Prostate gland (tissue), 2 donors: ENCODE measurements around the gene TUBB. TPM values are rescaled to one million over a fixed set of nuclear protein-coding genes. Genes with fewer than 3 reads are reported as not detected.
A peak's percentile ranks its signal among the peaks of the same experiment; 100 is the strongest.

ENCODE experiments used
- DNase-seq: peaks from one replicate; pipeline ENCODE4 v3.0.0-alpha.2; 2019; ENCODE audit warnings: low spot score
- H3K27ac ChIP-seq, 2 donors: fragments of 200-600 bp; sonication (generic); 2 replicates each; pipeline ENCODE4 v1.5.1; 2017 to 2019
- H3K27me3 ChIP-seq: fragments of 200-600 bp; sonication (generic); replicated peaks from 2 replicates; pipeline ENCODE4 v1.5.1; 2019; ENCODE audit not compliant: insufficient read depth
- H3K36me3 ChIP-seq, 2 donors: fragments of 200-600 bp; sonication (generic); 1 replicate in 1 of 2; 2 replicates in 1 of 2; pipeline versions ENCODE4 v1.5.1 to v1.8.1; 2017 to 2019
- H3K4me1 ChIP-seq: fragments of 200-600 bp; sonication (generic); replicated peaks from 2 replicates; pipeline ENCODE4 v1.5.1; 2019
- H3K4me3 ChIP-seq, 2 donors: fragments of 200-600 bp; sonication (generic); 2 replicates each; pipeline ENCODE4 v1.5.1; 2017 to 2019
- H3K9me3 ChIP-seq: fragments of 200-600 bp; sonication (generic); 2 replicates; pipeline ENCODE4 v1.5.1; 2017
- CTCF ChIP-seq, 4 experiments: fragments of 200-600 bp in 2 of 4; fragments of 450-650 bp in 2 of 4; sonication (generic) in 2 of 4; IDR thresholded peaks; 1 replicate in 3 of 4; 2 replicates in 1 of 4; pipeline ENCODE4 v1.5.1; 2016 to 2019; ENCODE audit warnings: antibody characterized with exemption in 4 of 4, mild to moderate bottlenecking in 2 of 4, moderate library complexity in 2 of 4
- POLR2A ChIP-seq: fragments of 450-650 bp; IDR thresholded peaks from one replicate; pipeline ENCODE4 v1.6.1; 2016; ENCODE audit warnings: antibody characterized with exemption, mild to moderate bottlenecking
- POLR2AphosphoS5 ChIP-seq: sonication (generic); formaldehyde crosslinking; IDR thresholded peaks from one replicate; pipeline ENCODE4 v1.6.1; 2017; ENCODE audit warnings: antibody characterized with exemption
- WGBS: methylation state at CpG from one replicate; pipeline ENCODE4 v1.1.5; 2018; 5-methylcytosine and 5-hydroxymethylcytosine counted together
- intact Hi-C: fragments of 100-400 bp; cut with DNase I; formaldehyde crosslinking; loops from one replicate; pipeline ENCODE4 v1.14.2; 2022
- total RNA-seq, 2 donors: library from RNA; depleted of rRNA; stranded (reverse); fragments of >200 nt; gene quantifications; one replicate each; pipeline ENCODE4 v1.1.0, GENCODE V29; 2016

The TUBB gene
- total RNA-seq, 2 donors from 2014 or later, result 196 to 270 TPM

- Histone ChIP-seq H3K4me3 (no peak overlapping the region), H3K27me3 (no peaks in the 10 kb centered on the region), H3K4me1 (peaks cover 4% of the 10 kb centered on the region), H3K27ac (peak overlapping the region; percentile 27 to 64), H3K9me3 (no peaks in the 10 kb centered on the region), H3K36me3 (no peaks in the 10 kb centered on the region)
- WGBS, result 36% methylated on average over 30 of the region's 30 CpGs
- TF ChIP-seq POLR2AphosphoS5 (peak; percentile 54), CTCF (IDR thresholded peaks at IDR 0.05) (peak; percentile 26 to 84 (median 68)), POLR2A (no peak)
- intact Hi-C loops, result no loop called here
- DNase-seq, result peak; percentile 79
These were observed 10.7 kb downstream of the TUBB start for GRCh38 chr6:30730601-30731435.

GRCh38 chr6:30732237-30732943 is 12.2 kb downstream of the TUBB start:
- H3K27ac ChIP-seq, result no peak overlapping the region
- WGBS, result 89% methylated on average over 12 of the region's 12 CpGs
- no peak for DNase-seq
- H3K36me3 ChIP-seq, result no peaks in the 10 kb centered on the region
- TF ChIP-seq CTCF (IDR thresholded peaks at IDR 0.05) (no peak), POLR2AphosphoS5 (no peak), POLR2A (no peak)
- no peak overlapping the region for H3K4me3 ChIP-seq
- intact Hi-C loops, result no loop called here
- H3K27me3 ChIP-seq, result no peaks in the 10 kb centered on the region
- no peaks in the 10 kb centered on the region for H3K9me3 ChIP-seq
- peaks cover 4% of the 10 kb centered on the region for H3K4me1 ChIP-seq

- H3K4me3 ChIP-seq, result no peak overlapping the region
- H3K27ac ChIP-seq, result no peak overlapping the region
- H3K9me3 ChIP-seq, result no peaks in the 10 kb centered on the region
- intact Hi-C loops, result no loop called here
- peaks cover 0 to 4% of the 10 kb centered on the region in 2 donors for H3K36me3 ChIP-seq
- no peak for DNase-seq
- 89% methylated on average over 8 of the region's 8 CpGs for WGBS
- TF ChIP-seq POLR2AphosphoS5 (no peak), CTCF (IDR thresholded peaks at IDR 0.05) (no peak)
- peaks cover 1% of the 10 kb centered on the region for H3K4me1 ChIP-seq
- H3K27me3 ChIP-seq, result no peaks in the 10 kb centered on the region
These were observed 15.6 kb downstream of the TUBB start for GRCh38 chr6:30735668-30736314.

- Histone ChIP-seq H3K36me3 (peaks cover 0 to 4% of the 10 kb centered on the region in 2 donors), H3K9me3 (no peaks in the 10 kb centered on the region), H3K4me3 (no peak overlapping the region), H3K27ac (no peak overlapping the region), H3K27me3 (no peaks in the 10 kb centered on the region), H3K4me1 (no peaks in the 10 kb centered on the region)
- TF ChIP-seq POLR2A (no peak), CTCF (IDR thresholded peaks at IDR 0.05) (no peak), POLR2AphosphoS5 (no peak)
- intact Hi-C loops, result no loop called here
- WGBS, result 80% methylated on average over 6 of the region's 6 CpGs
- DNase-seq, result no peak
These were observed 18.4 kb downstream of the TUBB start for GRCh38 chr6:30738532-30738931.
